ENCODE data around the gene MAPRE2. TPM values are rescaled to one million over a fixed set of nuclear protein-coding genes. Genes with fewer than 3 reads are reported as not detected.

Gene MAPRE2
- total and polyA plus RNA-seq, 8 donors, result 37.4 to 56.3 (median 50.0) TPM

- Histone ChIP-seq H3K9me3 (no peaks in the 10 kb centered on the region), H3K4me3 (no peak overlapping the region), H3K27ac (no peak overlapping the region), H3K36me3 (peaks cover 0 to 51% of the 10 kb centered on the region in 2 donors), H3K4me1 (peaks cover 0 to 4% of the 10 kb centered on the region in 2 donors), H3K27me3 (no peaks in the 10 kb centered on the region)
- TF ChIP-seq CTCF (IDR thresholded peaks at IDR 0.05), result no peak
- no peak for ATAC-seq
- no peak for DNase-seq
- intact Hi-C loops (cut with DNase I), result no loop called here
Observed at GRCh38 chr18:35128675-35129074, 87.5 kb downstream of the MAPRE2 start.

GRCh38 chr18:35130236-35130635 is 89.0 kb downstream of the MAPRE2 start:
- Histone ChIP-seq H3K4me3 (no peak overlapping the region), H3K36me3 (peaks cover 0 to 67% of the 10 kb centered on the region in 2 donors), H3K9me3 (no peaks in the 10 kb centered on the region), H3K27ac (no peak overlapping the region), H3K27me3 (no peaks in the 10 kb centered on the region), H3K4me1 (peaks cover 0 to 4% of the 10 kb centered on the region in 2 donors)
- DNase-seq (no peak), ATAC-seq (no peak)
- no peak for TF ChIP-seq CTCF (IDR thresholded peaks at IDR 0.05)
- intact Hi-C loops (cut with DNase I), result no loop called here

GRCh38 chr18:35131387-35132020 is 90.3 kb downstream of the MAPRE2 start:
- no peak for TF ChIP-seq CTCF (IDR thresholded peaks at IDR 0.05)
- intact Hi-C loops (cut with DNase I), result no loop called here
- no peak for DNase-seq
- H3K4me3 ChIP-seq, result no peak overlapping the region
- H3K27ac ChIP-seq, result no peak overlapping the region
- no peaks in the 10 kb centered on the region for H3K27me3 ChIP-seq
- ATAC-seq, result no peak
- no peaks in the 10 kb centered on the region for H3K9me3 ChIP-seq
- H3K4me1 ChIP-seq, result peaks cover 0 to 4% of the 10 kb centered on the region in 2 donors
- H3K36me3 ChIP-seq, result peaks cover 0 to 76% of the 10 kb centered on the region in 2 donors

- ATAC-seq, result no peak
- no peak overlapping the region for H3K4me3 ChIP-seq
- no peak for TF ChIP-seq CTCF (IDR thresholded peaks at IDR 0.05)
- peaks cover 0 to 78% of the 10 kb centered on the region in 2 donors for H3K36me3 ChIP-seq
- no peak for DNase-seq
- no peaks in the 10 kb centered on the region for H3K27me3 ChIP-seq
- no peak overlapping the region for H3K27ac ChIP-seq
- no peaks in the 10 kb centered on the region for H3K9me3 ChIP-seq
- intact Hi-C loops (cut with DNase I), result no loop called here
- H3K4me1 ChIP-seq, result peaks cover 0 to 4% of the 10 kb centered on the region in 2 donors
Observed at GRCh38 chr18:35132021-35132902, 91.0 kb downstream of the MAPRE2 start.

- DNase-seq (no peak), ATAC-seq (no peak)
- H3K4me1 ChIP-seq, result peaks cover 0 to 4% of the 10 kb centered on the region in 2 donors
- H3K36me3 ChIP-seq, result peaks cover 0 to 74% of the 10 kb centered on the region in 2 donors
- TF ChIP-seq CTCF (IDR thresholded peaks at IDR 0.05), result no peak
- H3K27me3 ChIP-seq, result no peaks in the 10 kb centered on the region
- H3K4me3 ChIP-seq, result no peak overlapping the region
- no peak overlapping the region for H3K27ac ChIP-seq
- intact Hi-C loops (cut with DNase I), result no loop called here
- no peaks in the 10 kb centered on the region for H3K9me3 ChIP-seq
Observed at GRCh38 chr18:35134190-35134730, 93.0 kb downstream of the MAPRE2 start.
